Measurements from ENCODE around the gene TMCO1.
A peak's percentile ranks its signal among the peaks of the same experiment; 100 is the strongest.
"Not testable (repeated sequence)": the region's sequence is repeated elsewhere in the genome, so short reads cannot be mapped to it uniquely, and the experiment has no call there.

The TMCO1 gene

GRCh38 chr1:165744913-165745312 lies 23.8 kb downstream of the TMCO1 start:
- DNase-seq: not testable (repeated sequence)

GRCh38 chr1:165742194-165742593 lies 26.5 kb downstream of the TMCO1 start:
- no peak for DNase-seq

- no peak for DNase-seq
Observed at GRCh38 chr1:165738794-165739193, 29.9 kb downstream of the TMCO1 start.

GRCh38 chr1:165737196-165737595 lies 31.5 kb downstream of the TMCO1 start:
- no peak for DNase-seq

- DNase-seq: no peak
Observed at GRCh38 chr1:165734906-165735305, 33.8 kb downstream of the TMCO1 start.

- no peak for DNase-seq
Observed at GRCh38 chr1:165726841-165727240, 41.8 kb downstream of the TMCO1 start.

GRCh38 chr1:165726169-165726568 lies 42.5 kb downstream of the TMCO1 start:
- no peak for DNase-seq

- no peak for DNase-seq
Observed at GRCh38 chr1:165717918-165718515, 50.7 kb downstream of the TMCO1 start.

GRCh38 chr1:165716265-165717051 lies 52.2 kb downstream of the TMCO1 start:
- DNase-seq: not testable (repeated sequence)

- no peak for DNase-seq
Observed at GRCh38 chr1:165712764-165713163, 55.9 kb downstream of the TMCO1 start.

GRCh38 chr1:165707984-165708706 lies 60.5 kb downstream of the TMCO1 start:
- DNase-seq: no peak

GRCh38 chr1:165703648-165704047 lies 65.0 kb downstream of the TMCO1 start:
- DNase-seq: no peak

GRCh38 chr1:165701922-165702321 lies 66.7 kb downstream of the TMCO1 start:
- DNase-seq: not testable (repeated sequence)

GRCh38 chr1:165699577-165699976 lies 69.1 kb downstream of the TMCO1 start:
- no peak for DNase-seq

GRCh38 chr1:165698761-165699052 lies 70.0 kb downstream of the TMCO1 start:
- DNase-seq: no peak

GRCh38 chr1:165697881-165698760 lies 70.5 kb downstream of the TMCO1 start, which contains the start of gene ALDH9A1:
TSS of gene ALDH9A1 (minus strand) at chr1:165698562. CDS start at chr1:165698558, 4 bp downstream.
- DNase-seq: peak; percentile 55

GRCh38 chr1:165697491-165697880 lies 71.2 kb downstream of the TMCO1 start:
- no peak for DNase-seq

- DNase-seq: no peak
Observed at GRCh38 chr1:165696625-165697100, 72.0 kb downstream of the TMCO1 start.

GRCh38 chr1:165695031-165695430 lies 73.6 kb downstream of the TMCO1 start:
- DNase-seq: no peak

- DNase-seq: no peak
Observed at GRCh38 chr1:165688046-165688445, 80.6 kb downstream of the TMCO1 start.

GRCh38 chr1:165686971-165687433 lies 81.7 kb downstream of the TMCO1 start:
- DNase-seq: no peak

GRCh38 chr1:165686121-165686970 lies 82.3 kb downstream of the TMCO1 start:
- no peak for DNase-seq

All from 8988T (cell line).